ENCODE results near the gene BAK1.

DNA sequence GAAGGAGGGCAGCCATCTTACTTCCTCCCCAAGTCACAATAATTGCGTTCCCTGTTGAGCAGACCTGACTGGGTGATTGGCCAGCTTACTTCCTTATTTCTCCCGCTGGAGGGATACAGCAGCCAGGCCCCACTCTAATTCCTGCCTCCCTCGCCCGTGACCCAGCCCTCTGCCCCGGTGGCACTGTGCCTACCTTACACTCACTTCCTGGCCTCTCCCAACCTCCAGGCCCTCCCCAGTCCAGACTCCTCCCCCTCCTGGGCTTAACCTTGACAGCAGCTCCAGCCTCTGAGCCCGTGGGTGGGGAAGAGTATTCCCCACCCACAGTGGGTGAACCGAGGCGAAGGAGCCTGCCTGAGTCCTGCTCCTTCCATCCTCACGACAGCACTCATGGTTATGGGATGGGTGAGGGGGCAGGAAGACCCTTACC is 3.0 kb downstream of the BAK1 start:
- TF ChIP-seq CEBPB (IDR thresholded peaks at IDR 0.05; ENCODE audit: low read depth, low read length), result no peak
- TF ChIP-seq, protein P1, sequence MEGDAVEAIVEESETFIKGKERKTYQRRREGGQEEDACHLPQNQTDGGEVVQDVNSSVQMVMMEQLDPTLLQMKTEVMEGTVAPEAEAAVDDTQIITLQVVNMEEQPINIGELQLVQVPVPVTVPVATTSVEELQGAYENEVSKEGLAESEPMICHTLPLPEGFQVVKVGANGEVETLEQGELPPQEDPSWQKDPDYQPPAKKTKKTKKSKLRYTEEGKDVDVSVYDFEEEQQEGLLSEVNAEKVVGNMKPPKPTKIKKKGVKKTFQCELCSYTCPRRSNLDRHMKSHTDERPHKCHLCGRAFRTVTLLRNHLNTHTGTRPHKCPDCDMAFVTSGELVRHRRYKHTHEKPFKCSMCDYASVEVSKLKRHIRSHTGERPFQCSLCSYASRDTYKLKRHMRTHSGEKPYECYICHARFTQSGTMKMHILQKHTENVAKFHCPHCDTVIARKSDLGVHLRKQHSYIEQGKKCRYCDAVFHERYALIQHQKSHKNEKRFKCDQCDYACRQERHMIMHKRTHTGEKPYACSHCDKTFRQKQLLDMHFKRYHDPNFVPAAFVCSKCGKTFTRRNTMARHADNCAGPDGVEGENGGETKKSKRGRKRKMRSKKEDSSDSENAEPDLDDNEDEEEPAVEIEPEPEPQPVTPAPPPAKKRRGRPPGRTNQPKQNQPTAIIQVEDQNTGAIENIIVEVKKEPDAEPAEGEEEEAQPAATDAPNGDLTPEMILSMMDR (conservative IDR thresholded peaks at IDR 0.05; ENCODE audit: low read depth, low read length), result no peak
- TF ChIP-seq POLR2A (IDR thresholded peaks at IDR 0.05; ENCODE audit: low read depth, low read length), result no peak
